HL-60/S4 treated with retinoic acid at 250 ng/mL for 4 days and 3 days (cell line): ENCODE results near the gene AOC3.
"Not testable (repeated sequence)": the region's sequence is repeated elsewhere in the genome, so short reads cannot be mapped to it uniquely, and the experiment has no call there.

ENCODE experiments used
- in situ Hi-C: fragments of 300-500 bp; cut with MboI; formaldehyde crosslinking; loops from 2 replicates; pipeline ENCODE4 v1.7.0; 2022; ENCODE audit warnings: low sequenced_read_pairs

The AOC3 gene

DNA sequence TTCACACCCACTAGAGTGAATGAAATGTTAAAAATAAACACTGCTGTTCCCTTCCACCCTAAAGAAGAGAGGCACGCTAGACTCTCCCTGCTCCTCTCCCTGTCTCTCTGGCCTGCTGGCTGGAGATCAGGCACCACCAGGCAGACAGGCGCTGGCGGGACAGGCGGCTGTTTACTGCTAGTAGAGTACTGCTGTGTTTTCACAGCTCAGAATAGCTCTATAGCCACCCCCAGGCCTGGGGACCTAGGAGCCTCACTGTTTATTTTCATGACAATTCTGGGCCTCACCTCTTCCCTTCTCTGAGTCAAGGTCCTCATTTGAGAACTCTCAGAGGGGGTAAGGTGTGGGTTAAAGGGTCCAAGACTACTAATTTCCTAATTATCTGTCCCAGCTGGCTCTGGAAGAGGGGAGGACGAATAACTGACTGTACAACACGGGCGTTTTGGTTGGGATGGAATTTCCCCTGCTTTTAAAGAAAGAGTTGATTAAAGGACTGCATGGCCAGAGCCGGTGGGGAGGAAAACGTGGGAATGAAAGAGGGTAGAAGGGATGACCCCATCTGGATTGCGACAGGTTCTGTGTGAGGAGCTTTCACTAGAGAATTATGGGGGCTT, 40.6 kb downstream of the AOC3 start:
- in situ Hi-C loops = no loop called here

DNA sequence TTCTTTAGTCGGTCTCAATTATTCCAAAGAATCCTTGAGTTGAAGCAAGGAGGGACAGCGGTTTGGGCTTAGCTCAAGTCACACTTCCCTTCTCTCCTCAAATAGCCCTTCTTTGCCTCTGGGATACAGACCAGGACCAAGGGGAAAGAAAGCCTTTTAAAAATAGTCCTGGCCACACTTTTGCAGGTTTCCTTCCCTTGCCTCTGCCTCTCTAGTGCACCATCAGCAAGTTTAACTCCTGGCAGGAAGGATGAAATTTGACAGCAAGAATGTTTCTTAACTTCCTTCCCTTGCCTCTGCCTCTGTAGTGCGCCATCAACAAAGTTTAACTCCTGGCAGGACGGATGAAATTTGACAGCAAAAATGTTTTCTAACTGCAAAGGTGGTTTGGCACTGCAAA, 42.4 kb downstream of the AOC3 start:
- in situ Hi-C loops = no loop called here

DNA sequence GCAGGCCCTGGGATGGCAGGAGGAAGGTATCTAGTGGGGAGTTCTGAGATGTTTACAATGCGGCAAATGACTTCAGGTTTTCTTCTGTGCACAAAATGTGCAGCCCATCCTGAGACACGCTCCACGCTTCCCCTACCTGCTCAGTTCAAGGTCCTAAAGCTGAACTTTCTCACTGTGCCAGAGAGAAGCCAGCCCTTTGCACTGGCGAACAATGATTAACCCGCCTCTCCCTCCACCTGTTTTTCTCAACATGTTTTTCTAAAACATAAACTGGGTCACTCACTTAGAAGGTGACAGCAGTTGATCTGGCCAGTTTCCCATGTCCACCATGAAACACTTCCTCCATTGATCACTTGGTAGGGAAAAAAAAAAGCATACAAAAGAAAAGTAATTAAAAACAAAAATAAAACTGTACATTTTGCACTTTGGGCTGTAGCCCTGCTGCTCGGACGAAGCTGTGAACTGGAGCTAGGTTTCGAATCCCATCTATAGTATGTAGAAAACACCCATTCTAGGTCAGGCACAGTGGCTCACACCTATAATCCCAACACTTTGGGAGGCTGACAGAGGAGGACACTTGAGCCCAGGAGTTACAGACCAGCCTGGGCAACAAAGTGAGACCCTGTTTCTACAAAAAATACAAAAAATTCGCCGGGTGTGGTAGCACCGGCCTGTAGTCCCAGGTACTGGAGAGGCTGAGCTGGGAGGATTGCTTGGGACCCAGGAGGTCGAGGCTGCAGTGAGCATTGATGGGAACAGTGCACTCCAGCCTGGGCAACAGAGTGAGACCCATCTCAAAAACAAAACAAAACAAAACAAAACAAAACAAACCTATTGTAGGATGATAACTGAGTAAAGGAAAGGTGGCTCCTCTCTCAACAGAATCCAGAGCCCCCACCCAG, 43.5 kb downstream of the AOC3 start:
- in situ Hi-C loops = no loop called here

DNA sequence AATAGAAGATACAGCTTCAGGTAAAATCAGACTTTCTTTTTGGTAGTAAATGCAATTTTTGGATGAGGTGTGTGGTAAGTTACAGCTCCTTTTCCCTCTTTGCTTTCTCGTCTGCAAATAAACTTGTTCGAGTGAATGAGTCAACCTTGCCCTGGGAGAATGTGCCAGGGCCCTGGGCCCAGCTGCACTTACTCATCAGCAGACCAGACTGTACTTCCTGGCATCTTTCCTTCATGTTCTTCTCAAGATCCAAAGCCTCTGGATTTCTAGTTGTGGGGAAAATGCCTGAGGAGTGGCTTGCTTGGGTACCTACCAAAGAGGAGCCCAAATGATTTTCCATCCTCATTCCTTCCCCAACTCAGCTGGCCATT, 44.2 kb downstream of the AOC3 start:
- in situ Hi-C loops = no loop called here

DNA sequence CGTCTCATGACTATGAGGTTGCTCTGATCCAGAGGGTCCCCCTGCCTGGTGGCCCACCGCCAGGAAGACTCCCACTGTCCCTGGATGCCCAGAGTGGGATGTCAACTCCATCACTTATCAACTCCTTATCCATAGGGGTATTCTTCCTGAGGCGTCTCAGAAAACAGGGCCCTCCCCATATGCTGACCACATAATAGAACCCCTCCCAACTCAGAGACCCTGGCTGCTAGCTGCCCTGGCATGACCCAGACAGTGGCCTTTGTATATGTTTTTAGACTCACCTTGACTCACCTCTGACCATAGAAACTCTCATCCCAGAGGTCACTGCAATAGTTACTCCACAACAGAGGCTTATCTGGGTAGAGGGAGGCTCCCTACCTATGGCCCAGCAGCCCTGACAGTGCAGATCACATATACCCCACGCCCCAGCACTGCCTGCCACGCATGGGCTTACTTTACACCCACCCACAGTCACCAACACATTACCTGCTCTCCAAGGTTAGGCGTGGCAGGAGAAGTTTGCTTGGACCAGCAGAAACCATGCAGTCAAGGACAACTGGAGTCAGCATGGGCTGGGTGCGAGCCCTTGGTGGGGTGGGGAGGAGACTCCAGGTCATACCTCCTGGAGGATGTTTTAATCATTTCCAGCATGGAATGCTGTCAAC, 47.3 kb downstream of the AOC3 start:
- in situ Hi-C loops = no loop called here

- in situ Hi-C loops = not testable (repeated sequence)
These were observed 49.0 kb downstream of the AOC3 start for GRCh38 chr17:42899981-42900380.

- in situ Hi-C loops = no loop called here
These were observed 49.7 kb downstream of the AOC3 start, which contains the start of gene G6PC1 for GRCh38 chr17:42900460-42901331. Gene G6PC1 (plus strand): TSS chr17:42900799. CDS start chr17:42900877, 78 bp downstream.

GRCh38 chr17:42901535-42902229, 50.7 kb downstream of the AOC3 start:
- in situ Hi-C loops = no loop called here

DNA sequence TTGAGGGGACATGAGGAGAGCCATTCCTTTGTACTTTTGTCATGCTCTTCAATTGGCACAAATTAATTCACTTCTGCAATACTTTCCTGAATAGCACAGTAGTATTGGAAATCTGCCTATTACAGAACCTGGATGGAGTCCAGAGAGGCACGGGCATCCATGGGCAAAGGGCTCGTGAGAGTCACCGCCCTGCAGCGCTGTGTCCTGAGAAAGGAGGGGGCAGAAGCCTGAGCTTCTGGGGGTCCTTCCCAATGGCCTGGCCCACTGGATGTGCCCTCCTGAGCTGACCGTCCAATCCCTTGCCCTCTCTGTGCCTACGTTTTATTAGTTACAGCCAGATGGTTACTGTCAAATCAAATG, 53.1 kb downstream of the AOC3 start:
- in situ Hi-C loops = no loop called here

DNA sequence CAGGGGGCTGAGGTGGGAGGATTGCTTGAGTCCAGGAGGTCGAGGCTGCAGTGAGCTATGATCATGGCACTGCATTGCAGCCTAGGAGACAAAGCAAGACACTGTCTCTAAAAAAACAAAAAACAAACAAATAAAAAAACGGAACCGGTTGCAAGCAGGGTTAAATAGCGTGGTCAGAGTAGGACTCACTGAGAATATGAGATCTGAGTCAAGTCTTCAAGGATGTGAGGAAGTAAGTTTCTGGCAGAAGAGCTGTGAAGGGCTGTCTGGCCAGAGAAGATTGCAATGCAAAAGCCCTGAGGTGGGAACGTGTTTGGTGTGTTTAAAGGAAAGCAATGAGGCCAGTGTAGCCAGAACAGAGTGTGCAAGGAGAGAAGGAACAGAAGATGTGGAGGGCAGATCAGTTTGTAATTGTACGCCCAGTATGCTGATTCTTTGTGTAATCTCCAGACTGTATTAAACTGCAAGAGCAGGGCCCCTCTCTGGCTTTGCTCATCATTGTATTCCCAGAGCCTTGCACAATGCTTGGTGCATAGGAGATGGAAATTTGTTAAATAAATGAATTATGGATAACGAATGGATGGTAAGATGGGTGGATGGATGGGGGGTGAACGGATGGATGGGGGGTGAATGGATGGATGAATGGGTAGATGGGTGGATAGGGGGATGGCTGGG, 55.9 kb downstream of the AOC3 start:
- in situ Hi-C loops = no loop called here
